ENCODE results near the gene PIWIL4. TPM values are rescaled to one million over a fixed set of nuclear protein-coding genes. Genes with fewer than 3 reads are reported as not detected.

The PIWIL4 gene
- total and polyA plus RNA-seq, 11 donors, result 0.33 to 2.4 (median 1.1) TPM

Other genes with a start within 250 kb of the PIWIL4 start
- under 1 TPM in 7 of 9 donors, not detected in 2; 0.05 to 0.44 (median 0.19) TPM for gene GPR83, start 165.9 kb upstream of the PIWIL4 start, total RNA-seq
- gene GPR83, start 165.9 kb upstream of the PIWIL4 start, polyA plus RNA-seq, result under 1 TPM; 0.04 TPM
- 10 to 100 TPM in 2 of 9 donors, 1 to 10 TPM in 7; 4.2 to 12.3 (median 8.4) TPM for gene MRE11, start 73.5 kb upstream of the PIWIL4 start, total RNA-seq
- gene MRE11, start 73.5 kb upstream of the PIWIL4 start, polyA plus RNA-seq, result 1 to 10 TPM; 1.9 to 6.3 TPM
- gene ANKRD49, start 73.4 kb upstream of the PIWIL4 start, total RNA-seq, result 1 to 10 TPM; 3.5 to 6.9 (median 5.7) TPM
- 10 to 100 TPM in 1 of 2 donors, 1 to 10 TPM in 1; 5.6 to 10.5 TPM for gene ANKRD49, start 73.4 kb upstream of the PIWIL4 start, polyA plus RNA-seq
- not detected for gene C11orf97, start 54.9 kb upstream of the PIWIL4 start, total RNA-seq
- gene C11orf97, start 54.9 kb upstream of the PIWIL4 start, polyA plus RNA-seq, result not detected
- gene FUT4, start 23.4 kb upstream of the PIWIL4 start, total RNA-seq, result 1 to 10 TPM; 1.0 to 4.7 (median 1.3) TPM
- gene FUT4, start 23.4 kb upstream of the PIWIL4 start, polyA plus RNA-seq, result 1 to 10 TPM in 1 of 2 donors, under 1 TPM in 1; 0.46 to 1.0 TPM
- gene AMOTL1, start 201.0 kb downstream of the PIWIL4 start, total RNA-seq, result 10 to 100 TPM; 24.4 to 76.0 (median 51.7) TPM
- 1 to 10 TPM; 6.2 to 9.0 TPM for gene AMOTL1, start 201.0 kb downstream of the PIWIL4 start, polyA plus RNA-seq